GM12875 (cell line): ENCODE measurements around the gene PPP1R15A.

ENCODE experiments used
- H3K4me3 ChIP-seq: one replicate; pipeline ENCODE4 v1.5.1; 2011; ENCODE audit warnings: low read depth, low read length, control low read depth
- TF ChIP-seq, protein P1 (sequence below): IDR thresholded peaks from 2 replicates; pipeline ENCODE4 v1.5.1; 2011; ENCODE audit warnings: low read depth, mild to moderate bottlenecking, control low read depth, inconsistent platforms, low read length, moderate library complexity, borderline replicate concordance; ENCODE audit not compliant: insufficient read depth

PPP1R15A gene

DNA sequence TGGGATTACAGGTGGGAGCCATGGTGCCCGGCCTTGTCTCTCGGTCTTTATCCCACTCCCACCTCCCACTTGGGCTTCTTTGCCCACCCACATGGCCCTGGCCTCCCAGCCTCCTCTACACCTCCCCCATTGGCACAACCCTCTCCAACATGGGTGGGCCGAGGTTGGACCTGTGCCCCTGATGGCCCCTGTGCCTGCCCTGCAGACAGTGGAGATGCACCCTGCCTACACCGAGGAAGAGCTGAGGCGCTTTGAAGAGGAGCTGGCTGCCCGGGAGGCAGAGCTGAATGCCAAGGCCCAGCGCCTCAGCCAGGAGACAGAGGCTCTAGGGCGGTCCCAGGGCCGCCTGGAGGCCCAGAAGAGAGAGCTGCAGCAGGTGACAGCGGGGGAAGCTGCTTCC, 48.7 kb downstream of the PPP1R15A start:
- TF ChIP-seq, protein P1, sequence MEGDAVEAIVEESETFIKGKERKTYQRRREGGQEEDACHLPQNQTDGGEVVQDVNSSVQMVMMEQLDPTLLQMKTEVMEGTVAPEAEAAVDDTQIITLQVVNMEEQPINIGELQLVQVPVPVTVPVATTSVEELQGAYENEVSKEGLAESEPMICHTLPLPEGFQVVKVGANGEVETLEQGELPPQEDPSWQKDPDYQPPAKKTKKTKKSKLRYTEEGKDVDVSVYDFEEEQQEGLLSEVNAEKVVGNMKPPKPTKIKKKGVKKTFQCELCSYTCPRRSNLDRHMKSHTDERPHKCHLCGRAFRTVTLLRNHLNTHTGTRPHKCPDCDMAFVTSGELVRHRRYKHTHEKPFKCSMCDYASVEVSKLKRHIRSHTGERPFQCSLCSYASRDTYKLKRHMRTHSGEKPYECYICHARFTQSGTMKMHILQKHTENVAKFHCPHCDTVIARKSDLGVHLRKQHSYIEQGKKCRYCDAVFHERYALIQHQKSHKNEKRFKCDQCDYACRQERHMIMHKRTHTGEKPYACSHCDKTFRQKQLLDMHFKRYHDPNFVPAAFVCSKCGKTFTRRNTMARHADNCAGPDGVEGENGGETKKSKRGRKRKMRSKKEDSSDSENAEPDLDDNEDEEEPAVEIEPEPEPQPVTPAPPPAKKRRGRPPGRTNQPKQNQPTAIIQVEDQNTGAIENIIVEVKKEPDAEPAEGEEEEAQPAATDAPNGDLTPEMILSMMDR: no peak
- H3K4me3 ChIP-seq: no peak overlapping the region

DNA sequence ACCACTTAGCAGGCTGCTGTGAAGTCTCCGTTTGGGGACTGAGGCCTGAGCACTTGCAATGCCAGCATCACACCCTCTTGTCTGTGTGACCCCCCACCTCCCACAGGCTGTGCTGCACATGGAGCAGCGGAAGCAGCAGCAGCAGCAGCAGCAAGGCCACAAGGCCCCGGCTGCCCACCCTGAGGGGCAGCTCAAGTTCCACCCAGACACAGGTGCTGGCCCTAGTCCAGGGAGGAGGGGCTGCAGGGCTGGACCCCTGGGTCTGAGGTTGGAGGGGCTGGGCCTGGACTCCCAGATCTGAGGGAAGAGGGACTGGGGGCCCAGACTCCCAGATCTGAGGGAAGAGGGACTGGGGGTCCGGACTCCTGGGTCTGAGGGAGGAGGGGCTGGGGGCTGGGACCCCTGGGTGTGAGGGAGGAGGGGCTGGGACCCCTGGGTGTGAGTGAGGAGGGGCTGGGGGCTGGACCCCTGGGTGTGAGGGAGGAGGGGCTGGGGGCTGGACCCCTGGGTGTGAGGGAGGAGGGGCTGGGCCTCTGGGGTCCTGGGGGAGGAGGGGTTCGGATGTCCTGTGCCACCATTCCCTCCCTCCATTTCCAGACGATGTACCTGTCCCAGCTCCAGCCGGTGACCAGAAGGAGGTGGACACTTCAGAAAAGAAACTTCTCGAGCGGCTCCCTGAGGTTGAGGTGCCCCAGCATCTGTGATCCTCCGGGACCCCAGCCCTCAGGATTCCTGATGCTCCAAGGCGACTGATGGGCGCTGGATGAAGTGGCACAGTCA, 49.7 kb downstream of the PPP1R15A start:
- H3K4me3 ChIP-seq: no peak overlapping the region
- TF ChIP-seq, protein P1: no peak

DNA sequence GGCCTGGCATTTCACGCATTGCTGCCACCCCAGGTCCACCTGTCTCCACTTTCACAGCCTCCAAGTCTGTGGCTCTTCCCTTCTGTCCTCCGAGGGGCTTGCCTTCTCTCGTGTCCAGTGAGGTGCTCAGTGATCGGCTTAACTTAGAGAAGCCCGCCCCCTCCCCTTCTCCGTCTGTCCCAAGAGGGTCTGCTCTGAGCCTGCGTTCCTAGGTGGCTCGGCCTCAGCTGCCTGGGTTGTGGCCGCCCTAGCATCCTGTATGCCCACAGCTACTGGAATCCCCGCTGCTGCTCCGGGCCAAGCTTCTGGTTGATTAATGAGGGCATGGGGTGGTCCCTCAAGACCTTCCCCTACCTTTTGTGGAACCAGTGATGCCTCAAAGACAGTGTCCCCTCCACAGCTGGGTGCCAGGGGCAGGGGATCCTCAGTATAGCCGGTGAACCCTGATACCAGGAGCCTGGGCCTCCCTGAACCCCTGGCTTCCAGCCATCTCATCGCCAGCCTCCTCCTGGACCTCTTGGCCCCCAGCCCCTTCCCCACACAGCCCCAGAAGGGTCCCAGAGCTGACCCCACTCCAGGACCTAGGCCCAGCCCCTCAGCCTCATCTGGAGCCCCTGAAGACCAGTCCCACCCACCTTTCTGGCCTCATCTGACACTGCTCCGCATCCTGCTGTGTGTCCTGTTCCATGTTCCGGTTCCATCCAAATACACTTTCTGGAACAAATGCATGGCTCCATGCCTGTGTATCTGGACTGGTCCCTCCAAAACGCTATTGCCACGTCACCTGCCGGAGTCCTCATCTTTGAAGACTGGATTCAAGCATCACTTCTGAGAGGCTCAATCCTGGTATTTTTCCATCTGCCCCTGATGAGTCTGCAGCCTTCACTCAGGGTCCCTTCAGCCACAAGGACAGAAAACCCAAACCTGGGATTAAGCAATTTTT, 50.6 kb downstream of the PPP1R15A start:
- H3K4me3 ChIP-seq: no peak overlapping the region
- TF ChIP-seq, protein P1: no peak

DNA sequence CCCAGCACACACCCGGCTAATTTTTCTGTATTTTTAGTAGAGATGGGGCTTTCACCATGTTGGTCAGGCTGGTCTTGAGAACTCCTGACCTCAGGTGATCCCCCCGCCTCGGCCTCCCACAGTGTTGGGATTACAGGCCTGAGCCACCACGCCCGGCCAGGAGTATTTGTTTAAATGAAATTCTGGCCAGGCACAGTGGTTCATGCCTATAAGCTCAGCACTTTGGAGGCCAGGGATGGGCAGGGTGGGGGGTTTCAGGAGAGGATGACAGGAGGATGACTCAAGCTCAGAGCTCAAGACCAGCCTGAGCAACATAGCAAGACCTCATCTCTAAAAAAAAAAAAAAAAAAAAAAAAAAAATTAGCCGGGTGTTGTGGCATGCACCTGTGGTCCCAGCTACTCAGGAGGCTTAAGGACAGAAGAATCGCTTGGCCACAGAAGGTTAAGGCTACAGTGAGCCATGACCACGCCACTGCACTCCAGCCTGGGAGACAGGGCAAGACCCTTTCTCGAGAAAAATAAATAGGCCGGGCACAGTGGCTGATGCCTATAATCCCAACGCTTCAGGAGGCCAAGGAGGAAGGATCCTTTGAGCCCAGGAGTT, 53.1 kb downstream of the PPP1R15A start:
- TF ChIP-seq, protein P1: no peak
- no peak overlapping the region for H3K4me3 ChIP-seq
